GM19035 (cell line): ENCODE results near the gene RREB1.
A peak's percentile ranks its signal among the peaks of the same experiment; 100 is the strongest.

Experiments
- ATAC-seq: cut with Tn5 transposase; IDR thresholded peaks from one replicate; pipeline ENCODE4 v1.9.1; 2021; ENCODE audit not compliant: unreplicated experiment

The RREB1 gene

GRCh38 chr6:7088076-7088742 lies 19.6 kb upstream of the RREB1 start:
- ATAC-seq: no peak

GRCh38 chr6:7098993-7099392 lies 8.8 kb upstream of the RREB1 start:
- ATAC-seq: no peak

- ATAC-seq: no peak
Measured at GRCh38 chr6:7100072-7100752, 7.5 kb upstream of the RREB1 start.

- ATAC-seq: no peak
Measured at GRCh38 chr6:7100753-7101081, 7.0 kb upstream of the RREB1 start.

- ATAC-seq: no peak
Measured at GRCh38 chr6:7101290-7101689, 6.5 kb upstream of the RREB1 start.

GRCh38 chr6:7104752-7105151 lies 3.0 kb upstream of the RREB1 start:
- ATAC-seq: no peak

GRCh38 chr6:7106215-7106751 lies 1.5 kb upstream of the RREB1 start:
- ATAC-seq: no peak

GRCh38 chr6:7106752-7107577 lies 796 bp upstream of the RREB1 start:
- ATAC-seq: peak; percentile 37

- ATAC-seq: peak; percentile 4
Measured at GRCh38 chr6:7108196-7108963, 619 bp downstream of the RREB1 start.

GRCh38 chr6:7108964-7109836 lies 1.4 kb downstream of the RREB1 start:
- ATAC-seq: no peak

GRCh38 chr6:7110092-7110792 lies 2.5 kb downstream of the RREB1 start:
- no peak for ATAC-seq

GRCh38 chr6:7111095-7111690 lies 3.4 kb downstream of the RREB1 start:
- no peak for ATAC-seq

- ATAC-seq: no peak
Measured at GRCh38 chr6:7112171-7112570, 4.4 kb downstream of the RREB1 start.

GRCh38 chr6:7112741-7113313 lies 5.1 kb downstream of the RREB1 start:
- no peak for ATAC-seq

- ATAC-seq: no peak
Measured at GRCh38 chr6:7114744-7115458, 7.1 kb downstream of the RREB1 start.

- ATAC-seq: no peak
Measured at GRCh38 chr6:7115543-7116231, 7.9 kb downstream of the RREB1 start.

GRCh38 chr6:7119272-7119801 lies 11.6 kb downstream of the RREB1 start:
- ATAC-seq: no peak
